Activated B cell treated with CpG ODN at 0.5 μM for 24 hours (primary cell): Measurements from ENCODE around the gene KLLN. TPM values are rescaled to one million over a fixed set of nuclear protein-coding genes. Genes with fewer than 3 reads are reported as not detected.
A peak's percentile ranks its signal among the peaks of the same experiment; 100 is the strongest.
"Not testable (repeated sequence)": the region's sequence is repeated elsewhere in the genome, so short reads cannot be mapped to it uniquely, and the experiment has no call there.

ENCODE experiments used
- ATAC-seq: fragments of 200-7000 bp; cut with Tn5 transposase; one replicate; pipeline ENCODE4 v1.10.0; 2021; ENCODE audit warnings: low read depth, mild to moderate bottlenecking, moderate library complexity
- CTCF ChIA-PET: fragments of 350-600 bp; sonication (Branson Sonifier 250); formaldehyde crosslinking; loops from one replicate; lab custom pipeline; 2021; ENCODE audit warnings: antibody characterized with exemption; lab: Charles Lee
- POLR2A ChIA-PET: fragments of 350-600 bp; sonication (Branson Sonifier 250); formaldehyde crosslinking; loops from one replicate; lab custom pipeline; 2021; ENCODE audit warnings: antibody characterized with exemption; lab: Charles Lee
- DNase-seq: peaks from one replicate; pipeline ENCODE4 v3.0.0; 2022
- H3K27ac Mint-ChIP-seq: one replicate; pipeline ENCODE4 v1.8.0; 2020; ENCODE audit warnings: mixed read lengths
- H3K27me3 Mint-ChIP-seq: one replicate; pipeline ENCODE4 v1.8.0; 2021; ENCODE audit warnings: mixed read lengths
- H3K36me3 Mint-ChIP-seq: one replicate; pipeline ENCODE4 v1.8.0; 2021; ENCODE audit warnings: low read depth, mixed read lengths
- H3K4me1 Mint-ChIP-seq: one replicate; pipeline ENCODE4 v1.8.0; 2021; ENCODE audit warnings: mixed read lengths
- H3K4me3 Mint-ChIP-seq: one replicate; pipeline ENCODE4 v1.8.0; 2020; ENCODE audit warnings: mild to moderate bottlenecking, mixed read lengths
- H3K9me3 Mint-ChIP-seq: one replicate; pipeline ENCODE4 v1.8.0; 2020; ENCODE audit warnings: mixed read lengths
- CTCF ChIP-seq: fragments of 200-600 bp; IDR thresholded peaks from one replicate; pipeline ENCODE4 v1.8.0; 2022; ENCODE audit warnings: antibody characterized with exemption, mild to moderate bottlenecking
- intact Hi-C: fragments of 100-400 bp; cut with micrococcal nuclease; formaldehyde crosslinking; loops from one replicate; pipeline ENCODE4 v1.15.1; 2024
- total RNA-seq: library from RNA; stranded (reverse); gene quantifications from 2 replicates; pipeline ENCODE4 v1.2.3, GENCODE V29; 2022

KLLN gene
- total RNA-seq, 1 donor from 2014 or later = 2.6 TPM

GRCh38 chr10:87869773-87870551 is 6.6 kb upstream of the KLLN start:
- no peak for DNase-seq
- Mint-ChIP-seq H3K27me3 (no peaks in the 10 kb centered on the region), H3K4me3 (no peak overlapping the region), H3K27ac (no peak overlapping the region), H3K36me3 (peaks cover 55% of the 10 kb centered on the region), H3K4me1 (peaks cover 78% of the 10 kb centered on the region), H3K9me3 (no peaks in the 10 kb centered on the region)
- intact Hi-C loops = loop anchor here (5.0 kb wide), 1 partner anchor 37 kb away; no protein-coding TSS in a partner anchor
- no peak for ATAC-seq
- CTCF ChIA-PET = interaction anchor here (1.8 kb wide), 1 partner anchor 238 kb away, joined by 4 read pairs; no protein-coding TSS in a partner anchor
- POLR2A ChIA-PET = interaction anchor here (3.5 kb wide), 1 partner anchor 8 kb away, joined by 27 read pairs; the partner anchor contains the start of genes KLLN and PTEN
- no peak for TF ChIP-seq CTCF

- intact Hi-C loops, H3K27ac Mint-ChIP-seq, CTCF ChIA-PET, H3K27me3 Mint-ChIP-seq, POLR2A ChIA-PET, ATAC-seq, DNase-seq, H3K9me3 Mint-ChIP-seq: not testable (repeated sequence)
- Mint-ChIP-seq H3K4me1 (peaks cover 72% of the 10 kb centered on the region), H3K36me3 (peaks cover 63% of the 10 kb centered on the region), H3K4me3 (peak overlapping the region; percentile 78)
These were observed 5.8 kb upstream of the KLLN start for GRCh38 chr10:87869139-87869538.

GRCh38 chr10:87868277-87868676 is 4.9 kb upstream of the KLLN start:
- intact Hi-C loops = loop anchor here (1.0 kb wide), 1 partner anchor 8 kb away; no protein-coding TSS in a partner anchor
- H3K4me1 Mint-ChIP-seq = peaks cover 64% of the 10 kb centered on the region
- H3K27ac Mint-ChIP-seq = peak overlapping the region; percentile 18

GRCh38 chr10:87867453-87867852 is 4.1 kb upstream of the KLLN start:
- ATAC-seq (no peak), DNase-seq (no peak)
- Mint-ChIP-seq H3K27me3 (no peaks in the 10 kb centered on the region), H3K36me3 (peaks cover 59% of the 10 kb centered on the region), H3K9me3 (no peaks in the 10 kb centered on the region), H3K4me1 (peaks cover 55% of the 10 kb centered on the region), H3K4me3 (peak overlapping the region; percentile 97), H3K27ac (no peak overlapping the region)
- intact Hi-C loops = no loop called here
- ChIA-PET CTCF (no interaction called here), POLR2A (no interaction called here)
- no peak for TF ChIP-seq CTCF

More at GRCh38 chr10:87868277-87868676, 4.9 kb upstream of the KLLN start:
- Mint-ChIP-seq H3K27me3 (no peaks in the 10 kb centered on the region), H3K9me3 (no peaks in the 10 kb centered on the region), H3K36me3 (peaks cover 60% of the 10 kb centered on the region), H3K4me3 (peak overlapping the region; percentile 78)
- DNase-seq (no peak), ATAC-seq (no peak)
- ChIA-PET CTCF (no interaction called here), POLR2A (interaction anchor here (0.7 kb wide), 1 partner anchor 29 kb away, joined by 3 read pairs; no protein-coding TSS in a partner anchor)
- TF ChIP-seq CTCF = no peak

GRCh38 chr10:87866412-87866974 is 3.2 kb upstream of the KLLN start:
- intact Hi-C loops = no loop called here
- ATAC-seq (no peak), DNase-seq (no peak)
- Mint-ChIP-seq H3K27me3 (no peaks in the 10 kb centered on the region), H3K9me3 (no peaks in the 10 kb centered on the region), H3K4me1 (peaks cover 52% of the 10 kb centered on the region), H3K27ac (no peak overlapping the region), H3K4me3 (peak overlapping the region; percentile 97), H3K36me3 (peaks cover 60% of the 10 kb centered on the region)
- TF ChIP-seq CTCF = no peak
- ChIA-PET POLR2A (interaction anchor here (0.7 to 8.5 kb wide), 4 partner anchors 225 to 716 kb away, joined by 3 to 257 read pairs (median 112); no protein-coding TSS in a partner anchor), CTCF (interaction anchor here (1.3 to 6.6 kb wide), 3 partner anchors 242 to 522 kb away, joined by 3 to 112 read pairs (median 3); no protein-coding TSS in a partner anchor)
